Effector memory CD8-positive, alpha-beta T cell (primary cell): ENCODE results near the gene CCDC33.

Experiments
- ATAC-seq: fragments of 150-1000 bp; cut with Tn5 transposase; replicated peaks from 2 replicates; pipeline ENCODE4 v1.10.0; 2021; ENCODE audit warnings: mild to moderate bottlenecking, moderate library complexity
- DNase-seq, 3 experiments: peaks; one replicate each; pipeline ENCODE4 v3.0.0; 2021
- H3K27ac Mint-ChIP-seq, 2 donors: one replicate each; pipeline ENCODE4 v1.8.0; 2022; ENCODE audit warnings: mild to moderate bottlenecking in 2 of 2, mixed read lengths in 2 of 2, moderate library complexity in 2 of 2
- H3K27me3 Mint-ChIP-seq, 2 donors: one replicate each; pipeline ENCODE4 v1.8.0; 2022; ENCODE audit warnings: mixed read lengths in 2 of 2
- H3K36me3 Mint-ChIP-seq: one replicate; pipeline ENCODE4 v1.8.0; 2022; ENCODE audit warnings: mild to moderate bottlenecking, moderate library complexity, mixed read lengths; ENCODE audit not compliant: insufficient read depth
- H3K4me1 Mint-ChIP-seq, 2 donors: one replicate each; pipeline ENCODE4 v1.8.0; 2022; ENCODE audit warnings: low read depth in 2 of 2, mixed read lengths in 2 of 2
- H3K4me3 Mint-ChIP-seq, 2 donors: one replicate each; pipeline ENCODE4 v1.8.0; 2022; ENCODE audit warnings: mild to moderate bottlenecking in 2 of 2, mixed read lengths in 2 of 2, moderate library complexity in 2 of 2
- H3K9me3 Mint-ChIP-seq, 2 donors: one replicate each; pipeline ENCODE4 v1.8.0; 2022; ENCODE audit warnings: mixed read lengths in 2 of 2

The CCDC33 gene

GRCh38 chr15:74364936-74365597, 128.9 kb downstream of the CCDC33 start:
- Mint-ChIP-seq H3K27me3 (peaks cover 27 to 56% of the 10 kb centered on the region in 2 donors), H3K36me3 (peaks cover 3% of the 10 kb centered on the region), H3K4me1 (peaks cover 0 to 4% of the 10 kb centered on the region in 2 donors), H3K27ac (no peak overlapping the region), H3K9me3 (no peaks in the 10 kb centered on the region), H3K4me3 (peak overlapping the region; percentile 69 to 77)
- DNase-seq, result no peak
- ATAC-seq, result no peak

GRCh38 chr15:74365598-74366445, 129.7 kb downstream of the CCDC33 start:
- DNase-seq, result no peak
- Mint-ChIP-seq H3K36me3 (peaks cover 3% of the 10 kb centered on the region), H3K4me1 (peaks cover 0 to 4% of the 10 kb centered on the region in 2 donors), H3K27ac (no peak overlapping the region), H3K4me3 (peak overlapping the region; percentile 69 to 77), H3K27me3 (peaks cover 32 to 63% of the 10 kb centered on the region in 2 donors), H3K9me3 (no peaks in the 10 kb centered on the region)
- peak; percentile 51 for ATAC-seq

GRCh38 chr15:74367296-74367854, 131.2 kb downstream of the CCDC33 start, which contains the start of gene CYP11A1:
TSS of gene CYP11A1 (minus strand) at chr15:74367646. CDS start at chr15:74367585, 61 bp downstream.
- H3K27me3 Mint-ChIP-seq, result peaks cover 32 to 71% of the 10 kb centered on the region in 2 donors
- H3K4me1 Mint-ChIP-seq, result peaks cover 0 to 4% of the 10 kb centered on the region in 2 donors
- H3K27ac Mint-ChIP-seq, result no peak within 1 kb of the TSS

GRCh38 chr15:74368121-74368520, 132.0 kb downstream of the CCDC33 start:
- Mint-ChIP-seq H3K27ac (no peak overlapping the region), H3K4me3 (no peak overlapping the region), H3K27me3 (peaks cover 32 to 71% of the 10 kb centered on the region in 2 donors), H3K9me3 (no peaks in the 10 kb centered on the region), H3K36me3 (peaks cover 3% of the 10 kb centered on the region), H3K4me1 (peaks cover 0 to 4% of the 10 kb centered on the region in 2 donors)
- DNase-seq (no peak), ATAC-seq (no peak)

More at GRCh38 chr15:74367296-74367854, 131.2 kb downstream of the CCDC33 start, which contains the start of gene CYP11A1:
- no peak for ATAC-seq
- Mint-ChIP-seq H3K4me3 (peak within 1 kb of the TSS; percentile 63 to 77), H3K36me3 (peaks cover 3% of the 10 kb centered on the region), H3K9me3 (no peaks in the 10 kb centered on the region)
- DNase-seq, result no peak

- Mint-ChIP-seq H3K9me3 (no peaks in the 10 kb centered on the region), H3K36me3 (peaks cover 7% of the 10 kb centered on the region), H3K27ac (no peak overlapping the region), H3K4me3 (no peak overlapping the region), H3K27me3 (peaks cover 32 to 69% of the 10 kb centered on the region in 2 donors), H3K4me1 (peaks cover 0 to 8% of the 10 kb centered on the region in 2 donors)
- DNase-seq, result no peak
- ATAC-seq, result no peak
These were observed 133.1 kb downstream of the CCDC33 start for GRCh38 chr15:74369084-74369745.

GRCh38 chr15:74369756-74370155, 133.6 kb downstream of the CCDC33 start:
- no peak overlapping the region for H3K27ac Mint-ChIP-seq
- H3K27me3 Mint-ChIP-seq, result peaks cover 27 to 64% of the 10 kb centered on the region in 2 donors

GRCh38 chr15:74370471-74370870, 134.3 kb downstream of the CCDC33 start:
- Mint-ChIP-seq H3K36me3 (peaks cover 9% of the 10 kb centered on the region), H3K27me3 (peaks cover 22 to 56% of the 10 kb centered on the region in 2 donors), H3K9me3 (no peaks in the 10 kb centered on the region), H3K27ac (no peak overlapping the region), H3K4me1 (peaks cover 10 to 13% of the 10 kb centered on the region in 2 donors), H3K4me3 (no peak overlapping the region)
- ATAC-seq (no peak), DNase-seq (no peak)

More at GRCh38 chr15:74369756-74370155, 133.6 kb downstream of the CCDC33 start:
- Mint-ChIP-seq H3K4me3 (no peak overlapping the region), H3K4me1 (peaks cover 4 to 11% of the 10 kb centered on the region in 2 donors), H3K9me3 (no peaks in the 10 kb centered on the region), H3K36me3 (peaks cover 9% of the 10 kb centered on the region)
- DNase-seq (no peak), ATAC-seq (no peak)

- H3K36me3 Mint-ChIP-seq, result peaks cover 7% of the 10 kb centered on the region
These were observed 137.0 kb downstream of the CCDC33 start for GRCh38 chr15:74373056-74373650.

GRCh38 chr15:74373731-74374647, 137.9 kb downstream of the CCDC33 start:
- Mint-ChIP-seq H3K36me3 (peaks cover 7% of the 10 kb centered on the region), H3K4me1 (peaks cover 10 to 13% of the 10 kb centered on the region in 2 donors), H3K27me3 (peaks cover 9 to 26% of the 10 kb centered on the region in 2 donors), H3K9me3 (no peaks in the 10 kb centered on the region), H3K27ac (peak overlapping the region; percentile 0 to 90), H3K4me3 (peak overlapping the region; percentile 80 to 88)
- peak; percentile 89 to 92 (median 89) for DNase-seq
- ATAC-seq, result peak; percentile 93

More at GRCh38 chr15:74373056-74373650, 137.0 kb downstream of the CCDC33 start:
- Mint-ChIP-seq H3K27ac (no peak overlapping the region), H3K4me3 (peak overlapping the region; percentile 80 to 88), H3K27me3 (peaks cover 18 to 34% of the 10 kb centered on the region in 2 donors), H3K4me1 (peaks cover 10 to 13% of the 10 kb centered on the region in 2 donors), H3K9me3 (no peaks in the 10 kb centered on the region)
- ATAC-seq, result no peak
- DNase-seq, result no peak

- H3K4me3 Mint-ChIP-seq, result peak overlapping the region; percentile 80 to 88
- H3K36me3 Mint-ChIP-seq, result peaks cover 7% of the 10 kb centered on the region
- DNase-seq, result no peak
- H3K4me1 Mint-ChIP-seq, result peaks cover 10 to 13% of the 10 kb centered on the region in 2 donors
- H3K9me3 Mint-ChIP-seq, result no peaks in the 10 kb centered on the region
- ATAC-seq, result no peak
- peak overlapping the region; percentile 0 to 90 for H3K27ac Mint-ChIP-seq
- peaks cover 6 to 18% of the 10 kb centered on the region in 2 donors for H3K27me3 Mint-ChIP-seq
These were observed 138.6 kb downstream of the CCDC33 start for GRCh38 chr15:74374648-74375302.

GRCh38 chr15:74375303-74375693, 139.2 kb downstream of the CCDC33 start:
- Mint-ChIP-seq H3K36me3 (peaks cover 7% of the 10 kb centered on the region), H3K27me3 (peaks cover 2 to 12% of the 10 kb centered on the region in 2 donors), H3K4me3 (peak overlapping the region; percentile 80 to 88), H3K27ac (no peak overlapping the region), H3K4me1 (peaks cover 10 to 13% of the 10 kb centered on the region in 2 donors), H3K9me3 (no peaks in the 10 kb centered on the region)
- ATAC-seq (peak; percentile 17), DNase-seq (peak; percentile 81 to 86 (median 85))
